GM12878 (cell line): ENCODE data around the gene GLIPR1L1. TPM values are rescaled to one million over a fixed set of nuclear protein-coding genes. Genes with fewer than 3 reads are reported as not detected.

Experiments
- BRCA1 ChIP-seq: IDR thresholded peaks from 2 replicates; pipeline ENCODE4 v1.6.1; 2011; ENCODE audit warnings: low read depth, low read length, improper control_type of control experiment
- CEBPB ChIP-seq, 2 experiments: fragments of 150-350 bp in 1 of 2; IDR thresholded peaks; 2 replicates each; pipeline ENCODE4 v1.6.1; 2012 to 2014; ENCODE audit warnings: low read depth in 2 of 2, low read length in 2 of 2, borderline replicate concordance in 1 of 2, inconsistent platforms in 1 of 2
- E2F8 ChIP-seq: fragments of 450-650 bp; IDR thresholded peaks from 2 replicates; pipeline ENCODE4 v1.6.1; 2018; ENCODE audit warnings: mild to moderate bottlenecking, low read depth, moderate library complexity; ENCODE audit not compliant: partially characterized antibody
- ESRRA ChIP-seq: IDR thresholded peaks from 2 replicates; pipeline ENCODE4 v1.6.1; 2012; ENCODE audit warnings: mild to moderate bottlenecking, low read length, improper control_type of control experiment
- GATAD2B ChIP-seq: fragments of 450-650 bp; conservative IDR thresholded peaks from 2 replicates; pipeline ENCODE4 v1.6.1; 2017; ENCODE audit warnings: low read depth, mild to moderate bottlenecking, moderate library complexity
- KLF5 ChIP-seq: fragments of 450-650 bp; IDR thresholded peaks from 2 replicates; pipeline ENCODE4 v1.6.1; 2014; ENCODE audit warnings: mild to moderate bottlenecking; ENCODE audit not compliant: partially characterized antibody
- MEF2B ChIP-seq: fragments of 450-650 bp; IDR thresholded peaks from 2 replicates; pipeline ENCODE4 v1.6.1; 2018; ENCODE audit warnings: mild to moderate bottlenecking, moderate library complexity; ENCODE audit not compliant: partially characterized antibody, poor library complexity, severe bottlenecking
- MTA2 ChIP-seq: fragments of 450-650 bp; IDR thresholded peaks from 2 replicates; pipeline ENCODE4 v1.6.1; 2016; ENCODE audit warnings: low read depth, mild to moderate bottlenecking, moderate library complexity
- MYB ChIP-seq: fragments of 150-350 bp; IDR thresholded peaks from 2 replicates; pipeline ENCODE4 v1.6.1; 2014; ENCODE audit warnings: mild to moderate bottlenecking, low read depth, low read length, borderline replicate concordance
- NR2F1 ChIP-seq: fragments of 450-650 bp; conservative IDR thresholded peaks from 2 replicates; pipeline ENCODE4 v1.6.1; 2017; ENCODE audit warnings: mild to moderate bottlenecking
- RBBP5 ChIP-seq: fragments of 200-600 bp; sonication (generic); conservative IDR thresholded peaks from 2 replicates; pipeline ENCODE4 v1.6.1; 2016
- RFX5 ChIP-seq: IDR thresholded peaks from 2 replicates; pipeline ENCODE4 v1.6.1; 2011; ENCODE audit warnings: low read depth, low read length, improper control_type of control experiment
- SKIL ChIP-seq: fragments of 450-650 bp; IDR thresholded peaks from 2 replicates; pipeline ENCODE4 v1.6.1; 2017; ENCODE audit warnings: mild to moderate bottlenecking, low read depth, inconsistent platforms; ENCODE audit not compliant: poor library complexity, severe bottlenecking
- SREBF1 ChIP-seq: IDR thresholded peaks from 2 replicates; pipeline ENCODE4 v1.6.1; 2012; ENCODE audit warnings: mild to moderate bottlenecking, low read length
- SRF ChIP-seq, 2 experiments: IDR thresholded peaks; 2 replicates each; pipeline ENCODE4 v1.6.1; 2011; ENCODE audit warnings: low read depth in 2 of 2, low read length in 2 of 2, mild to moderate bottlenecking in 1 of 2, moderate library complexity in 1 of 2
- SUPT20H ChIP-seq: IDR thresholded peaks from 2 replicates; pipeline ENCODE4 v1.6.1; 2011; ENCODE audit warnings: low read depth, mild to moderate bottlenecking, low read length, moderate library complexity, borderline replicate concordance; ENCODE audit not compliant: control insufficient read depth
- ZBTB4 ChIP-seq: fragments of 450-650 bp; formaldehyde crosslinking; IDR thresholded peaks from 2 replicates; pipeline ENCODE4 v1.4.0; 2022; ENCODE audit warnings: mild to moderate bottlenecking, moderate library complexity
- ZNF384 ChIP-seq: IDR thresholded peaks from 2 replicates; pipeline ENCODE4 v1.6.1; 2012; ENCODE audit warnings: low read depth, mild to moderate bottlenecking, low read length, improper control_type of control experiment, borderline replicate concordance
- polyA plus RNA-seq, 11 experiments: library from polyadenylated mRNA; depleted of rRNA in 4 of 11; unstranded in 6 of 11; stranded (reverse) in 5 of 11; fragments of >200 nt; fragmentation: Nextera tagmentation in 4 of 11; fragmentation: Illumina TruSeq in 1 of 11; extraction: Ambion mirVana in 4 of 11; extraction: Trizol in 1 of 11; gene quantifications; 1 replicate in 1 of 11; 2 replicates in 10 of 11; pipeline versions ENCODE4 v1.2.1 to v1.2.3, GENCODE V29; 2011 to 2016; ENCODE audit warnings: inconsistent platforms in 2 of 11, missing spikeins in 2 of 11, low read depth in 1 of 11
- total RNA-seq, 4 experiments: library from RNA; depleted of rRNA in 3 of 4; stranded (reverse); fragments of >200 nt in 3 of 4; fragmentation: Illumina TruSeq in 1 of 4; extraction: Trizol in 1 of 4; gene quantifications; 2 replicates each; pipeline versions ENCODE4 v1.2.1 to v1.2.3, GENCODE V29; 2013 to 2021

GLIPR1L1 gene
- total and polyA plus RNA-seq, 10 of the 15 experiments (the other 5 are each of a cell fraction or from before 2014, with no cell fraction given): 0.10 to 0.47 (median 0.13) TPM; not detected in 7

GRCh38 chr12:75329918-75330826 lies 4.3 kb upstream of the GLIPR1L1 start, which contains the start of gene CAPS2 (continued):
- no peak for TF ChIP-seq MYB
- no peak for TF ChIP-seq KLF5
- TF ChIP-seq MTA2: peak; percentile 29; the same call in 1 of the 2 replicates
- peak; percentile 74 for TF ChIP-seq SKIL
- no peak for TF ChIP-seq SREBF1
- TF ChIP-seq ZBTB4 (CRISPR knock-in tag): no peak
- peak in 1 of 2 experiments; percentile 20; a peak in 1 of 4 replicates for TF ChIP-seq SRF (IDR thresholded peaks at IDR 0.05; ENCODE audit: low read depth in 2 of 2, low read length in 2 of 2)
- peak; percentile 65; the same call in 1 of the 2 replicates for TF ChIP-seq GATAD2B
- 0 out of 2 replicates have a peak, but pooled peaks have one; percentile 24 for TF ChIP-seq RFX5
- peak; percentile 98 for TF ChIP-seq NR2F1
- no peak for TF ChIP-seq BRCA1
- TF ChIP-seq ZNF384: no peak
- TF ChIP-seq RBBP5: no peak
- TF ChIP-seq ESRRA: peak; percentile 88; the same call in 1 of the 2 replicates
- no peak for TF ChIP-seq SUPT20H
- peak in 1 of 2 experiments; percentile 13; a peak in 1 of 4 replicates for TF ChIP-seq CEBPB (IDR thresholded peaks at IDR 0.05; ENCODE audit: borderline replicate concordance in 1 of 2, low read depth in 2 of 2, low read length in 2 of 2)
- TF ChIP-seq E2F8: no peak
- TF ChIP-seq MEF2B: no peak
